Uterus (tissue), 2 donors: ENCODE measurements around the gene ZNF536.

ENCODE experiments used
- CTCF ChIP-seq, 4 experiments: fragments of 200-600 bp in 2 of 4; fragments of 450-650 bp in 2 of 4; sonication (generic) in 2 of 4; IDR thresholded peaks; one replicate each; pipeline ENCODE4 v1.5.1; 2016 to 2019; ENCODE audit warnings: antibody characterized with exemption in 4 of 4, mild to moderate bottlenecking in 2 of 4, moderate library complexity in 1 of 4
- POLR2A ChIP-seq, 2 donors: fragments of 450-650 bp; IDR thresholded peaks; one replicate each; pipeline ENCODE4 v1.6.1; 2016; ENCODE audit warnings: antibody characterized with exemption in 2 of 2, mild to moderate bottlenecking in 1 of 2, moderate library complexity in 1 of 2

GRCh38 chr19:30450100-30450499 lies 77.9 kb downstream of the ZNF536 start:
- no peak for TF ChIP-seq POLR2A (IDR thresholded peaks at IDR 0.05)
- no peak for TF ChIP-seq CTCF (IDR thresholded peaks at IDR 0.05)
